Activated gamma-delta T cell treated with Interleukin-2 at 50 U/mL for 16 hours (primary cell): ENCODE measurements around the gene OR4N2.
"Not testable (repeated sequence)": the region's sequence is repeated elsewhere in the genome, so short reads cannot be mapped to it uniquely, and the experiment has no call there.

Source experiments
- DNase-seq: peaks from one replicate; pipeline ENCODE4 v3.0.0-alpha.2; 2020

OR4N2 gene, protein sequence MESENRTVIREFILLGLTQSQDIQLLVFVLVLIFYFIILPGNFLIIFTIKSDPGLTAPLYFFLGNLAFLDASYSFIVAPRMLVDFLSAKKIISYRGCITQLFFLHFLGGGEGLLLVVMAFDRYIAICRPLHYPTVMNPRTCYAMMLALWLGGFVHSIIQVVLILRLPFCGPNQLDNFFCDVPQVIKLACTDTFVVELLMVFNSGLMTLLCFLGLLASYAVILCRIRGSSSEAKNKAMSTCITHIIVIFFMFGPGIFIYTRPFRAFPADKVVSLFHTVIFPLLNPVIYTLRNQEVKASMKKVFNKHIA

DNA sequence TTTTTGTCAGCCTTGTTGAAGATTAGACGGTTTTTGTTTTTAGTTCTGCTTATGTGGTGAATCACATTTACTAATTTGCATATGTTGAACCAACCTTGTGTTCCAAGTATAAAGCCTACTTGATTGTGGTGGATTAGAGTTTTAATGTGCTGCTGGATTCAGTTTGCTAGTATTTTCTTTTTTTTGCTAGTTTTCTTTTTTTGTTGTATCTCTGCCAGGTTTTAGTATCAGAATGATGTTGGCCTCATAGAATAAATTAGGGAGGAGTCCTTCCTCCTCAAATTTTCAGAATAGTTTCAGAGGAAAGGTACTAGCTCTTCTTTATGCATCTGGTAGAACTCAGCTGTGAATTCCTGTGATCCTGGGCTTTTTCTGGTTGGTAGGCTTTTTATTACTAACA lies at the start of gene OR4N2:
TSS of gene OR4N2 (plus strand) at position 301 of the 400 bp plus-strand sequence. CDS start 23,679 bp downstream, outside the sequence.
- not testable (repeated sequence) for DNase-seq

GRCh38 chr14:19754172-19754571 lies 49.4 kb upstream of the OR4N2 start:
- no peak for DNase-seq

GRCh38 chr14:19771491-19771890 lies 32.1 kb upstream of the OR4N2 start:
- DNase-seq: not testable (repeated sequence)

GRCh38 chr14:19771895-19772430 lies 31.6 kb upstream of the OR4N2 start:
- no peak for DNase-seq

GRCh38 chr14:19772454-19772853 lies 31.1 kb upstream of the OR4N2 start:
- not testable (repeated sequence) for DNase-seq

DNA sequence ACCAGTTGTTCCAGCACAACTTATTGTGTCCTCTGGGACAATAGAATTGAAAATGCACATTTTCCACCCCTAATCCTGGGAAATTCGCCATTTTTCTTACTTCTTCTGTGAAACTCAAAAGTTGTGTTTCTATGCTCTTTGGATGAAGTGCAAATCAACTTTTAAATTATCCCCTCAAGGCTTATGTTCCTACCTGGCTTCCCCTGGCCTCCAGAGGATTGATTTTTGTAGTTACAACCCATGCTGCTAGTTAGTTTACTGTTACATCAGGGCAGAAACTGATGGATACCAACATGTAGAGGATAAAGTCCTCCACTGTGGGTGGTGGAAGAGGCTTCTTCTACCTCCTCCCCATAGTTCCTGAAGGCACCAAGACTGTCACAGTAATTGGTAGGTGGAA lies 30.4 kb upstream of the OR4N2 start, which contains the start of gene OR4M1:
TSS of gene OR4M1 (plus strand) at position 301 of the 400 bp plus-strand sequence. CDS start 6,819 bp downstream, outside the sequence.
- not testable (repeated sequence) for DNase-seq

GRCh38 chr14:19775587-19775986 lies 28.0 kb upstream of the OR4N2 start:
- no peak for DNase-seq

DNA sequence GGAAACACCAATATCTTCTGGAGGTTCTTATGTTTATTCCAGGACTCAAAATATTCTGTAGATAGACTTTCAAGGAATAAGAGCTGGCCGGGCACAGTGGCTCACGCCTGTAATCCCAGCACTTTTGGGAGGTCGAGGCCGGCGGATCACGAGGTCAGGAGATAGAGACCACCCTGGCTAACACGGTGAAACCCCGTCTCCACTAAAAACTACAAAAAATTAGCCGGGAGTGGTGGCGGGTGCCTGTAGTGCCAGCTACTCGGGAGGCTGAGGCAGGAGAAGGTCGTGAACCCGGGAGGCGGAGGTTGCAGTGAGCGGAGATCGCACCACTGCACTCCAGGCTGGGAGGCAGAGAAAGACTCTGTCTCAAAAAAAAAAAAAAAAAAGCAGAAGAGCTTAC lies 17.7 kb upstream of the OR4N2 start:
- not testable (repeated sequence) for DNase-seq

DNA sequence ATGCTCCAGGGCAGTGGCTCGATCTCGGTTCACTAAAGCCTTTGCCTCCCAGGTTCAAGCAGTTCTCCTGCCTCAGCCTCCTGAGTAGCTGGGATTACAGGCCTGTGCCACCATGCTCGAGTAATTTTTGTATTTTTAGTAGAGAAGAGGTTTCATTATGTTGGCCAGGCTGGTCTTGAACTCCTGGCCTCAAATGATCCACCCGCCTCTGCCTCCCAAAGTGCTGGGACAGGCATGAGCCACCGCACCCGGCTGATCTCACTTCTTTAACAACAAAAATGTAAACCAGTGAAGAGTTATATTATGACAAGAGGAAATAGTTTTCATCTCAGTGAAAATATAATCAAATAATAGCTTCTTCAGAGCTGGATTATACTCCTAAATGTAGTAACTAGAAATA lies 16.3 kb upstream of the OR4N2 start:
- DNase-seq: not testable (repeated sequence)

GRCh38 chr14:19788150-19788549 lies 15.4 kb upstream of the OR4N2 start:
- not testable (repeated sequence) for DNase-seq

GRCh38 chr14:19796520-19797108 lies 7.0 kb upstream of the OR4N2 start:
- not testable (repeated sequence) for DNase-seq

- no peak for DNase-seq
Observed at GRCh38 chr14:19799880-19800279, 3.7 kb upstream of the OR4N2 start.

- DNase-seq: no peak
Observed at GRCh38 chr14:19800282-19801117, 3.1 kb upstream of the OR4N2 start.

GRCh38 chr14:19801118-19801464 lies 2.5 kb upstream of the OR4N2 start:
- no peak for DNase-seq

DNA sequence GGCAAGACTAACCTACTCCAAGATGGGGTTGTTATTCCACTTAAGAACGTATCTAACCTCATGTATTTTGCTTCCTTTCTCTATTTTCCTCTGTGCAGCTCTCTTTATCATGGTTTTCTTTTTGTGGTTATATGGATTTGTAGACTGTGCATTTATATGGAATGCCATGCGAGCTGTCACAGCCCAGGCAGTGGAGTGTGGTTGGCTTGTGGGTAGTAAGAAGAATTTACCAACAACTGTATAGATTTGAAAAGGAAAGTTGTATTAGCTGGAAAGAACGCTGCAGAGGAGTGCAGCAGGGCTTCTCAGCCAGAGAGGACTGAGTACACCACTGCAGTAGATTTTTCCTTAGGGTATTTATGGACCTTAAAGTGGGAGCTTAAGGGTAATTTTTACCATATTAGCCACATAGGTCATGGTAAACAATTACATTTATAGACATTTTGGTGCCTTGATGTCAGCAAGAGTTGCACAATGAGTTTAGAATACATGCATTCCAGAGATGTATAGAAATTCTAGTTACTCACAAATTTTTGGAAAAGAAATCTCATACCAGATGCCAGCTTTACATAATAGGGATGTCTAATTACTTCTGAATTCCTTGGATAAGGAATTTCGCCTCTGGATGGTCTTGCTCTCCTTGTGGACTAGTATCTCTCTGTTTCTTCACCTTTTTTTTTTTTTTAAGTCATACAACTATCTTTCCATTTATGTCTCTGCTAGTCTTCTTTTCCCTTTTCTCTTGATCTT lies 9.8 kb downstream of the OR4N2 start:
- DNase-seq: not testable (repeated sequence)

DNA sequence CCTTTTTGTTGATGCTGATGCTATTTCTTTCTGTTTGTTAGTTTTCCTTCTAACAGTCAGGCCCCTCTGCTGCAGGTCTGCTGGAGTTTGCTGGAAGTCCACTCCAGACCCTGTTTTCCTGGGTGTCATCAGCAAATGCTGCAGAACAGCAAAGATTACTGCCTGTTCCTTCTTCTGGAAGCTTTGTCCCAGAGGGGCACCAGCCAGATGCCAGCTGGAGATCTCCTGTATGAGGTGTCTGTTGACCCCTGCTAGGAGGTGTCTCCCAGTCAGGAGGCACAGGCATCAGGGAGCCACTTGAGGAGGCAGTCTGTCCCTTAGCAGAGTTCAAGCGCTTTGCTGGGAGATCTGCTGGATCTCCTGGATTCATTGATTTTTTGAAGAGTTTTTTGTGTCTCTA lies 16.3 kb downstream of the OR4N2 start:
- not testable (repeated sequence) for DNase-seq

DNA sequence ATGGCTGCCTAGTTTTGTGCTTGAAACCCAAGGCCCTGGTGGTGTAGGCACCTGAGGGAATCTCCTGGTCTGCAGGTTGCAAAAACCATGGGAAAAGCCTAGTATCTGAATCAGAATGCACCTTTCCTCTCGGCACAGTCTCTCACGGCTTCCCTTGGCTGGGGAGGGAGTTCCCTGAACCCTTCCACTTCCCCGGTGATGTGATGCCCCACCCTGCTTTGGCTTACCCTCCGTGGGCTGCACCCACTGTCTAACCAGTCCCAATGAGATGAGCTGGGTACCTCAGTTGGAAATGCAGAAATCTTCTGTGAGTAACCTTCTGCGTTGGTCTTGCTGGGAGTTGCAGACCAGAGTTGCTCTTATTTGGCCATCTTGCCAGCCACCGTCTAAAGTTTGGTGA lies 17.4 kb downstream of the OR4N2 start:
- DNase-seq: not testable (repeated sequence)

- DNase-seq: no peak
Observed at GRCh38 chr14:19823178-19823577, 19.6 kb downstream of the OR4N2 start.

GRCh38 chr14:19823765-19824164 lies 20.2 kb downstream of the OR4N2 start:
- no peak for DNase-seq

DNA sequence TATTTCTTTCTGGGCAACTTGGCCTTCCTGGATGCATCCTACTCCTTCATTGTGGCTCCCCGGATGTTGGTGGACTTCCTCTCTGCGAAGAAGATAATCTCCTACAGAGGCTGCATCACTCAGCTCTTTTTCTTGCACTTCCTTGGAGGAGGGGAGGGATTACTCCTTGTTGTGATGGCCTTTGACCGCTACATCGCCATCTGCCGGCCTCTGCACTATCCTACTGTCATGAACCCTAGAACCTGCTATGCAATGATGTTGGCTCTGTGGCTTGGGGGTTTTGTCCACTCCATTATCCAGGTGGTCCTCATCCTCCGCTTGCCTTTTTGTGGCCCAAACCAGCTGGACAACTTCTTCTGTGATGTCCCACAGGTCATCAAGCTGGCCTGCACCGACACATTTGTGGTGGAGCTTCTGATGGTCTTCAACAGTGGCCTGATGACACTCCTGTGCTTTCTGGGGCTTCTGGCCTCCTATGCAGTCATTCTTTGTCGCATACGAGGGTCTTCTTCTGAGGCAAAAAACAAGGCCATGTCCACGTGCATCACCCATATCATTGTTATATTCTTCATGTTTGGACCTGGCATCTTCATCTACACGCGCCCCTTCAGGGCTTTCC lies 24.2 kb downstream of the OR4N2 start:
- not testable (repeated sequence) for DNase-seq

DNA sequence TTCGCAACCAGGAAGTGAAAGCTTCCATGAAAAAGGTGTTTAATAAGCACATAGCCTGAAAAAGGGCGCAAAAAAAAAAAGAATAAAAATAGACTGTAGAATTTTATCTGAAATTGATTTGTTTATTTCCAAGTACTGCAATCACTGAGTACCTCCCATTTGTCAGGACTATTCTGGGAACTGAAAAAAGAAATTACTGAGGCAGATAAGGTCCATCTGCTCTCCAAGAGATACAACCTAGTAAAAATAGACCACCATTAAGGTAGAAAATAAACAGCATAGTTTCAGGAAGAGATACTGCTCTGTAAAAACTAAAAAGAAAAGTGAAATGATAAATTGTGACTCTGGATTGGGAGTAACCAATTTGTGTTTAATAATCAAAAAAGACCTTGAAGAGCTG lies 24.7 kb downstream of the OR4N2 start:
- DNase-seq: no peak
